Tibial artery (tissue), 4 donors: Measurements from ENCODE around the gene LMF1.
"Not testable (repeated sequence)": the region's sequence is repeated elsewhere in the genome, so short reads cannot be mapped to it uniquely, and the experiment has no call there.

Experiments
- DNase-seq, 2 donors: peaks; one replicate each; pipeline ENCODE4 v3.0.0-alpha.2; 2019
- H3K27ac ChIP-seq, 2 donors: fragments of 200-600 bp; sonication (generic) in 1 of 2; 1 replicate in 1 of 2; 2 replicates in 1 of 2; pipeline ENCODE4 v1.5.1; 2018 to 2019; ENCODE audit warnings: mild to moderate bottlenecking in 1 of 2
- H3K27me3 ChIP-seq, 2 donors: fragments of 200-600 bp; sonication (generic) in 1 of 2; one replicate each; pipeline versions ENCODE4 v1.5.1 to v1.6.0; 2016 to 2019
- H3K36me3 ChIP-seq, 3 donors: fragments of 200-600 bp; sonication (generic) in 2 of 3; one replicate each; pipeline ENCODE4 v1.5.1; 2016 to 2019; ENCODE audit warnings: mild to moderate bottlenecking in 2 of 3
- H3K4me1 ChIP-seq, 4 donors: fragments of 200-600 bp; sonication (generic) in 2 of 4; 1 replicate in 3 of 4; 2 replicates in 1 of 4; pipeline ENCODE4 v1.5.1; 2016 to 2019
- H3K4me3 ChIP-seq, 2 donors: fragments of 200-600 bp; sonication (generic) in 1 of 2; 1 replicate in 1 of 2; 2 replicates in 1 of 2; pipeline ENCODE4 v1.5.1; 2018 to 2019; ENCODE audit warnings: mild to moderate bottlenecking in 2 of 2
- H3K9me3 ChIP-seq, 3 donors: fragments of 200-600 bp; sonication (generic) in 1 of 3; one replicate each; pipeline ENCODE4 v1.5.1; 2016 to 2019
- CTCF ChIP-seq, 2 experiments: fragments of 200-600 bp in 1 of 2; fragments of 450-650 bp in 1 of 2; IDR thresholded peaks; one replicate each; pipeline ENCODE4 v1.5.1; 2017 to 2019; ENCODE audit warnings: antibody characterized with exemption in 2 of 2, mild to moderate bottlenecking in 1 of 2, moderate library complexity in 1 of 2
- intact Hi-C: fragments of 100-400 bp; cut with DNase I; formaldehyde crosslinking; loops from one replicate; pipeline ENCODE4 v1.15.0; 2023; ENCODE audit warnings: low total_unique reads

The LMF1 gene

GRCh38 chr16:890217-890616 is 80.6 kb downstream of the LMF1 start:
- Histone ChIP-seq H3K36me3 (peaks cover under 1 to 67% (median 21%) of the 10 kb centered on the region in 3 donors), H3K4me1 (no peaks in the 10 kb centered on the region), H3K4me3 (no peak overlapping the region), H3K27me3 (no peaks in the 10 kb centered on the region), H3K9me3 (peaks cover 0 to 4% (median 0%) of the 10 kb centered on the region in 3 donors), H3K27ac (no peak overlapping the region)
- no peak for TF ChIP-seq CTCF (IDR thresholded peaks at IDR 0.05)
- DNase-seq: no peak
- intact Hi-C loops: no loop called here

GRCh38 chr16:889586-889985 is 81.2 kb downstream of the LMF1 start:
- intact Hi-C loops: no loop called here
- TF ChIP-seq CTCF (IDR thresholded peaks at IDR 0.05): no peak
- Histone ChIP-seq H3K36me3 (peaks cover 7 to 68% (median 28%) of the 10 kb centered on the region in 3 donors), H3K9me3 (peaks cover 0 to 10% (median 2%) of the 10 kb centered on the region in 3 donors), H3K4me1 (no peaks in the 10 kb centered on the region), H3K27ac (no peak overlapping the region), H3K27me3 (no peaks in the 10 kb centered on the region), H3K4me3 (no peak overlapping the region)
- DNase-seq: no peak

GRCh38 chr16:888901-889570 is 81.7 kb downstream of the LMF1 start:
- no peaks in the 10 kb centered on the region for H3K4me1 ChIP-seq
- TF ChIP-seq CTCF (IDR thresholded peaks at IDR 0.05): no peak
- no peak overlapping the region for H3K4me3 ChIP-seq
- DNase-seq: no peak
- H3K27ac ChIP-seq: no peak overlapping the region
- H3K9me3 ChIP-seq: peaks cover 0 to 16% (median 6%) of the 10 kb centered on the region in 3 donors
- peaks cover 12 to 71% (median 33%) of the 10 kb centered on the region in 3 donors for H3K36me3 ChIP-seq
- H3K27me3 ChIP-seq: no peaks in the 10 kb centered on the region
- intact Hi-C loops: no loop called here

- H3K4me3 ChIP-seq, DNase-seq, H3K4me1 ChIP-seq, H3K27ac ChIP-seq, H3K27me3 ChIP-seq, intact Hi-C loops: not testable (repeated sequence)
- Histone ChIP-seq H3K36me3 (peaks cover 17 to 73% (median 37%) of the 10 kb centered on the region in 3 donors), H3K9me3 (peaks cover 0 to 19% (median 12%) of the 10 kb centered on the region in 3 donors)
Measured at GRCh38 chr16:888456-888855, 82.3 kb downstream of the LMF1 start.

GRCh38 chr16:887846-888245 is 82.9 kb downstream of the LMF1 start:
- Histone ChIP-seq H3K27me3 (no peaks in the 10 kb centered on the region), H3K4me3 (no peak overlapping the region), H3K27ac (no peak overlapping the region), H3K4me1 (no peaks in the 10 kb centered on the region), H3K9me3 (peaks cover 0 to 19% (median 12%) of the 10 kb centered on the region in 3 donors), H3K36me3 (peaks cover 20 to 71% (median 37%) of the 10 kb centered on the region in 3 donors)
- intact Hi-C loops: no loop called here
- no peak for DNase-seq
- TF ChIP-seq CTCF (IDR thresholded peaks at IDR 0.05): no peak

GRCh38 chr16:886802-887731 is 83.7 kb downstream of the LMF1 start:
- no peak for DNase-seq
- Histone ChIP-seq H3K27ac (no peak overlapping the region), H3K4me1 (no peaks in the 10 kb centered on the region), H3K4me3 (no peak overlapping the region), H3K9me3 (peaks cover 0 to 19% (median 12%) of the 10 kb centered on the region in 3 donors), H3K36me3 (peaks cover 20 to 70% (median 34%) of the 10 kb centered on the region in 3 donors), H3K27me3 (no peaks in the 10 kb centered on the region)
- no peak for TF ChIP-seq CTCF (IDR thresholded peaks at IDR 0.05)
- intact Hi-C loops: no loop called here
